HUDEP-2 (cell line): ENCODE measurements around the gene KLRC3.
"Not testable (repeated sequence)": the region's sequence is repeated elsewhere in the genome, so short reads cannot be mapped to it uniquely, and the experiment has no call there.

Source experiments
- DNase-seq, 76 experiments: peaks; one replicate each; lab custom pipeline; 2025; ENCODE audit not compliant: unreplicated experiment in 76 of 76; lab: John Stamatoyannopoulos, UW

Gene KLRC3

GRCh38 chr12:10420334-10420733 lies at the start of gene KLRC3:
Gene KLRC3 (minus strand): TSS chr12:10420595. CDS start chr12:10420550, 45 bp downstream.
- DNase-seq = peak in 1 of 76 experiments; percentile 2

- DNase-seq = no peak
Measured at GRCh38 chr12:10469701-10470100, 49.3 kb upstream of the KLRC3 start.

GRCh38 chr12:10466311-10466710 lies 45.9 kb upstream of the KLRC3 start:
- DNase-seq = no peak

- no peak for DNase-seq
Measured at GRCh38 chr12:10457760-10458159, 37.4 kb upstream of the KLRC3 start.

GRCh38 chr12:10456856-10457255 lies 36.5 kb upstream of the KLRC3 start:
- DNase-seq = no peak

GRCh38 chr12:10455766-10456165 lies 35.4 kb upstream of the KLRC3 start:
- no peak for DNase-seq

- no peak for DNase-seq
Measured at GRCh38 chr12:10454531-10454930, 34.1 kb upstream of the KLRC3 start.

- DNase-seq = no peak
Measured at GRCh38 chr12:10453156-10453555, 32.8 kb upstream of the KLRC3 start, which contains the start of gene KLRC1. Gene KLRC1 (minus strand): TSS chr12:10453377. CDS start chr12:10451156, 2,221 bp downstream.

- DNase-seq = no peak
Measured at GRCh38 chr12:10448236-10448635, 27.8 kb upstream of the KLRC3 start.

- not testable (repeated sequence) for DNase-seq
Measured at GRCh38 chr12:10446052-10446451, 25.7 kb upstream of the KLRC3 start.

- DNase-seq = not testable (repeated sequence)
Measured at GRCh38 chr12:10441144-10441543, 20.7 kb upstream of the KLRC3 start.

- DNase-seq = not testable (repeated sequence)
Measured at GRCh38 chr12:10439608-10440274, 19.3 kb upstream of the KLRC3 start.

- not testable (repeated sequence) for DNase-seq
Measured at GRCh38 chr12:10437601-10438000, 17.2 kb upstream of the KLRC3 start.

GRCh38 chr12:10435816-10436215 lies 15.4 kb upstream of the KLRC3 start, which contains the start of gene KLRC2:
Gene KLRC2 (minus strand): TSS chr12:10436010. CDS start chr12:10435986, 24 bp downstream.
- peak in 4 of 76 experiments; percentile 16 to 27 (median 20) for DNase-seq

GRCh38 chr12:10430623-10431022 lies 10.2 kb upstream of the KLRC3 start:
- DNase-seq = not testable (repeated sequence)

- DNase-seq = not testable (repeated sequence)
Measured at GRCh38 chr12:10425938-10426337, 5.5 kb upstream of the KLRC3 start.

- DNase-seq = not testable (repeated sequence)
Measured at GRCh38 chr12:10424260-10424899, 4.0 kb upstream of the KLRC3 start.

GRCh38 chr12:10422159-10422558 lies 1.8 kb upstream of the KLRC3 start:
- DNase-seq = not testable (repeated sequence)

GRCh38 chr12:10409392-10409791 lies 11.0 kb downstream of the KLRC3 start, which contains the start of gene KLRC4:
Gene KLRC4 (minus strand): TSS chr12:10409757. CDS start chr12:10409575, 182 bp downstream.
- peak in 2 of 76 experiments; percentile 4 to 10 for DNase-seq

GRCh38 chr12:10408842-10409241 lies 11.6 kb downstream of the KLRC3 start:
- no peak for DNase-seq

GRCh38 chr12:10406725-10407124 lies 13.7 kb downstream of the KLRC3 start:
- DNase-seq = no peak

- DNase-seq = no peak
Measured at GRCh38 chr12:10405294-10405693, 15.1 kb downstream of the KLRC3 start.
